Measurements from ENCODE around the gene INSIG1. TPM values are rescaled to one million over a fixed set of nuclear protein-coding genes. Genes with fewer than 3 reads are reported as not detected.

Gene INSIG1
- total RNA-seq, 1 donor from 2014 or later, result 55.7 TPM

DNA sequence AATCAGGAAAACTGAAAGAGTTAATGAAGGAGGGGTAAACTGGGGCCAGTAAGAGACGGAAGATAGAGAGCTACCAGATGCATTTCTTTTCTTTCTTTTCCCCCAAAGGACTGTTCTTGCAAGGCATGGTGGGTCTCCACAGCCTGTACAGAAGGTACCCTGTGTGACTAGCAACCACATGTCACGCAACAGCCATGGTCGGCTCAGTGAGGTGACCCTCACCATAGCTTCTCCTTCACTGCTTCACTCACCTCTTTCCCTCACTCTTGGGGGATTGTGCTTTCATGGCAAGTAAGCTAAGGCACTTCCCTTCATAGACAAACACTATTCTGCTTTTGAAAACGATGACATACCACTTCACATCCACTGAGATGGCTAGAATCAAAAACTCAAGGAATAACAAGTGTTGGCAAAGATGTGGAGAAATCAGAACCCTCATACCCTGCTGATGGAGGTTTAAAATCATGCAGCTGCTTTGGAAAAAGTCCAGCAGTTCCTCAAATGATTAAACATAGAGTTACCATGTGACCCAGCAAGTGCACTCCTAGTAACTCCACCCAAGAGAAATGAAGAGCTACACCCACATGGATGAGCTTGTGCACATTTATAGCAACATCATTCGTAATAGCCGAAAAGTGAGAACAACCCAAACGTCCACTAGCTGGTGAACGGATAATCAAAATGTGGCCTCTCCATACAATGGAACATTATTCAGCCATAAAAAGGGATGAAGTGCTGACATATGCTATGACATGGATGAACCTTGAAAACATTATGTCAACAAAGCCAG lies 3.8 kb upstream of the INSIG1 start:
- H3K36me3 ChIP-seq (ENCODE audit: insufficient read depth, low read length), result no peaks in the 10 kb centered on the region
- no peaks in the 10 kb centered on the region for H3K9me3 ChIP-seq (ENCODE audit: insufficient read depth, low read depth, low read length)
- H3K9ac ChIP-seq (ENCODE audit: low read length), result no peak overlapping the region
- peaks cover 21% of the 10 kb centered on the region for H3K4me1 ChIP-seq (ENCODE audit: insufficient read depth, low read length)
- DNase-seq (ENCODE audit: low read depth) (no peak), FAIRE-seq (no peak)
- TF ChIP-seq, protein P1, sequence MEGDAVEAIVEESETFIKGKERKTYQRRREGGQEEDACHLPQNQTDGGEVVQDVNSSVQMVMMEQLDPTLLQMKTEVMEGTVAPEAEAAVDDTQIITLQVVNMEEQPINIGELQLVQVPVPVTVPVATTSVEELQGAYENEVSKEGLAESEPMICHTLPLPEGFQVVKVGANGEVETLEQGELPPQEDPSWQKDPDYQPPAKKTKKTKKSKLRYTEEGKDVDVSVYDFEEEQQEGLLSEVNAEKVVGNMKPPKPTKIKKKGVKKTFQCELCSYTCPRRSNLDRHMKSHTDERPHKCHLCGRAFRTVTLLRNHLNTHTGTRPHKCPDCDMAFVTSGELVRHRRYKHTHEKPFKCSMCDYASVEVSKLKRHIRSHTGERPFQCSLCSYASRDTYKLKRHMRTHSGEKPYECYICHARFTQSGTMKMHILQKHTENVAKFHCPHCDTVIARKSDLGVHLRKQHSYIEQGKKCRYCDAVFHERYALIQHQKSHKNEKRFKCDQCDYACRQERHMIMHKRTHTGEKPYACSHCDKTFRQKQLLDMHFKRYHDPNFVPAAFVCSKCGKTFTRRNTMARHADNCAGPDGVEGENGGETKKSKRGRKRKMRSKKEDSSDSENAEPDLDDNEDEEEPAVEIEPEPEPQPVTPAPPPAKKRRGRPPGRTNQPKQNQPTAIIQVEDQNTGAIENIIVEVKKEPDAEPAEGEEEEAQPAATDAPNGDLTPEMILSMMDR (IDR thresholded peaks at IDR 0.05; ENCODE audit: insufficient read depth, low read depth, low read length), result no peak
- TF ChIP-seq EZH2 (IDR thresholded peaks at IDR 0.05; ENCODE audit: insufficient read depth, low read length), result no peak
- no peaks in the 10 kb centered on the region for H3K27me3 ChIP-seq (ENCODE audit: insufficient read depth, low read length)
- peaks cover 10% of the 10 kb centered on the region for H3K9me3 Mint-ChIP-seq (ENCODE audit: unreplicated experiment)
- peaks cover 11% of the 10 kb centered on the region for H3K79me2 ChIP-seq (ENCODE audit: insufficient read depth, low read length)
- no peak overlapping the region for H3K4me3 Mint-ChIP-seq (ENCODE audit: unreplicated experiment)
- H3K4me1 Mint-ChIP-seq (ENCODE audit: low read depth, unreplicated experiment), result peaks cover 19% of the 10 kb centered on the region
- H4K20me1 ChIP-seq (ENCODE audit: insufficient read depth, low read length), result peaks cover 7% of the 10 kb centered on the region
- peaks cover 2% of the 10 kb centered on the region for H3K27me3 Mint-ChIP-seq (ENCODE audit: low read depth, unreplicated experiment)
- no peak overlapping the region for H3K4me2 ChIP-seq (ENCODE audit: low read length)
- H3K4me3 ChIP-seq (ENCODE audit: insufficient read depth, low read depth, low read length), result no peak overlapping the region
- H2AFZ ChIP-seq (ENCODE audit: low read depth, low read length), result no peak overlapping the region
- peaks cover 2% of the 10 kb centered on the region for H3K36me3 Mint-ChIP-seq (ENCODE audit: low read depth, unreplicated experiment)
- H3K27ac Mint-ChIP-seq (ENCODE audit: unreplicated experiment), result no peak overlapping the region
- H3K27ac ChIP-seq (ENCODE audit: low read depth, low read length), result no peak overlapping the region

DNA sequence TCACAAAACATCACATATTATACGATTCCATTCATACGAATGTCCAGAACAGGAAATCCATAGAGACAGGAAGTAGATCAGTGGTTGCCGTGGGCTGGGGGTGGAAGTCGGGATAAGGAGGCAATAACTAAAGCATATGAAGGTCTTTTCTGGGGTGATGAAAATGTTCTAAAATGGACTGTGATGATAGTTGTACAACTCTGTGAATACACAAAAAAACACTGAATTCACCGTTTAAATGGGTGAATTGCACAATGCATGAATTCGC lies 3.2 kb upstream of the INSIG1 start:
- no peak for DNase-seq (ENCODE audit: low read depth)
- Mint-ChIP-seq H3K4me1 (ENCODE audit: low read depth, unreplicated experiment) (peaks cover 20% of the 10 kb centered on the region), H3K27ac (ENCODE audit: unreplicated experiment) (no peak overlapping the region), H3K27me3 (ENCODE audit: low read depth, unreplicated experiment) (no peaks in the 10 kb centered on the region), H3K4me3 (ENCODE audit: unreplicated experiment) (no peak overlapping the region), H3K36me3 (ENCODE audit: low read depth, unreplicated experiment) (peaks cover 2% of the 10 kb centered on the region), H3K9me3 (ENCODE audit: unreplicated experiment) (peaks cover 7% of the 10 kb centered on the region)
- H3K4me3 ChIP-seq (ENCODE audit: insufficient read depth, low read depth, low read length), result no peak overlapping the region
- H3K27ac ChIP-seq (ENCODE audit: low read depth, low read length), result no peak overlapping the region
- H3K79me2 ChIP-seq (ENCODE audit: insufficient read depth, low read length), result peaks cover 15% of the 10 kb centered on the region
- no peaks in the 10 kb centered on the region for H3K36me3 ChIP-seq (ENCODE audit: insufficient read depth, low read length)
- peaks cover 13% of the 10 kb centered on the region for H4K20me1 ChIP-seq (ENCODE audit: insufficient read depth, low read length)
- H2AFZ ChIP-seq (ENCODE audit: low read depth, low read length), result no peak overlapping the region
- H3K4me1 ChIP-seq (ENCODE audit: insufficient read depth, low read length), result peaks cover 23% of the 10 kb centered on the region
- H3K27me3 ChIP-seq (ENCODE audit: insufficient read depth, low read length), result no peaks in the 10 kb centered on the region
- TF ChIP-seq EZH2 (IDR thresholded peaks at IDR 0.05; ENCODE audit: insufficient read depth, low read length), result no peak
- TF ChIP-seq, protein P1 (IDR thresholded peaks at IDR 0.05; ENCODE audit: insufficient read depth, low read depth, low read length), result no peak
- H3K9ac ChIP-seq (ENCODE audit: low read length), result no peak overlapping the region
- H3K4me2 ChIP-seq (ENCODE audit: low read length), result no peak overlapping the region
- no peaks in the 10 kb centered on the region for H3K9me3 ChIP-seq (ENCODE audit: insufficient read depth, low read depth, low read length)
- no peak for FAIRE-seq

DNA sequence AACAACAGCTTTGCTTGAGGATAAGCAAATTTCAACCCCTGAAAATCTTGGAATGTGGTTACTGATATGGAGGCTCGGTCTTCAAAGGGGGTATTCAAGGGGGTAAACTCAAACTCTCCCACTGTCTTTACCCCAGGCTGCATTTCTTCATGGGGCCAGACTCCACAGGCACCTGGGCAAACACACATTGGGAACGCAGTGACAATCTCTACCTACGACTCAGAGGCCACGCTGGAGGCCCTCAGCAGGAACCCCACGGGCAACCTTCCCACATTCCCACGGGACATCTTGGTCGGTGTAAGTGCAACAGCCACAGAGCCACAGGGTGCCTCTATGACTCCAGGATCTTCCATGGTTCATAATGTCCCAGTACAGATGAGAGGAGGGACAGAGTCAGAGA lies 2.2 kb upstream of the INSIG1 start:
- Mint-ChIP-seq H3K9me3 (ENCODE audit: unreplicated experiment) (peaks cover 6% of the 10 kb centered on the region), H3K4me1 (ENCODE audit: low read depth, unreplicated experiment) (peaks cover 29% of the 10 kb centered on the region), H3K27me3 (ENCODE audit: low read depth, unreplicated experiment) (no peaks in the 10 kb centered on the region), H3K27ac (ENCODE audit: unreplicated experiment) (no peak overlapping the region), H3K36me3 (ENCODE audit: low read depth, unreplicated experiment) (peaks cover 2% of the 10 kb centered on the region), H3K4me3 (ENCODE audit: unreplicated experiment) (no peak overlapping the region)
- H3K4me2 ChIP-seq (ENCODE audit: low read length), result no peak overlapping the region
- H3K4me3 ChIP-seq (ENCODE audit: insufficient read depth, low read depth, low read length), result no peak overlapping the region
- no peak overlapping the region for H2AFZ ChIP-seq (ENCODE audit: low read depth, low read length)
- H3K36me3 ChIP-seq (ENCODE audit: insufficient read depth, low read length), result peaks cover under 1% of the 10 kb centered on the region
- no peak for FAIRE-seq
- no peak for DNase-seq (ENCODE audit: low read depth)
- H3K27me3 ChIP-seq (ENCODE audit: insufficient read depth, low read length), result no peaks in the 10 kb centered on the region
- no peak overlapping the region for H3K9ac ChIP-seq (ENCODE audit: low read length)
- TF ChIP-seq, protein P1 (IDR thresholded peaks at IDR 0.05; ENCODE audit: insufficient read depth, low read depth, low read length), result no peak
- TF ChIP-seq EZH2 (IDR thresholded peaks at IDR 0.05; ENCODE audit: insufficient read depth, low read length), result no peak
- H3K4me1 ChIP-seq (ENCODE audit: insufficient read depth, low read length), result peaks cover 28% of the 10 kb centered on the region
- H3K9me3 ChIP-seq (ENCODE audit: insufficient read depth, low read depth, low read length), result no peaks in the 10 kb centered on the region
- H4K20me1 ChIP-seq (ENCODE audit: insufficient read depth, low read length), result peaks cover 23% of the 10 kb centered on the region
- H3K27ac ChIP-seq (ENCODE audit: low read depth, low read length), result no peak overlapping the region
- peaks cover 26% of the 10 kb centered on the region for H3K79me2 ChIP-seq (ENCODE audit: insufficient read depth, low read length)

Data from astrocyte (in vitro differentiated cells and primary cell).